ENCODE data around the gene SEC31B. TPM values are rescaled to one million over a fixed set of nuclear protein-coding genes. Genes with fewer than 3 reads are reported as not detected.
A peak's percentile ranks its signal among the peaks of the same experiment; 100 is the strongest.

The SEC31B gene
- total and polyA plus RNA-seq, 9 of the 15 experiments (the other 6 are each of a cell fraction or from before 2014, with no cell fraction given) = 0.91 to 7.0 (median 2.4) TPM

GRCh38 chr10:100535715-100536353, 16.2 kb upstream of the SEC31B start, which contains the start of gene HIF1AN (continued):
- TF ChIP-seq ATF1 (CRISPR knock-in tag; IDR thresholded peaks at IDR 0.05) (no peak), ATF1 (tag; IDR thresholded peaks at IDR 0.05) (peak; percentile 51), ETS2 (tag; IDR thresholded peaks at IDR 0.05; ENCODE audit: borderline replicate concordance, poor library complexity, severe bottlenecking) (no peak), POLR2A (conservative IDR thresholded peaks at IDR 0.05) (peak; percentile 92), ZNF384 (IDR thresholded peaks at IDR 0.05; ENCODE audit: low read depth, low read length) (peak; percentile 99), SP1 (CRISPR knock-in tag; IDR thresholded peaks at IDR 0.05) (peak; percentile 26; the same call in 1 of the 2 replicates)

- ATAC-seq (peak; percentile 25), FAIRE-seq (no peak), DNase-seq (ENCODE audit: extremely low read depth in 1 of 4, low spot score in 3 of 4) (no peak)
- peak overlapping the region; percentile 86 for H3K4me2 ChIP-seq (ENCODE audit: insufficient read depth, low read length)
- H4K20me1 ChIP-seq (replicated peaks; ENCODE audit: control insufficient read depth, insufficient read depth, low read length) = no peaks in the 10 kb centered on the region
- peaks cover 0 to 5% of the 10 kb centered on the region in 2 experiments; a peak in 3 of 5 replicates for H3K4me1 ChIP-seq (replicated peaks in 1 of 2; ENCODE audit: control insufficient read depth in 2 of 2, insufficient read depth in 2 of 2, low read length in 2 of 2)
- no peaks in the 10 kb centered on the region for H3K9me1 ChIP-seq (ENCODE audit: control insufficient read depth, insufficient read depth, low read length)
- BruUV-seq (replicated peaks) = no TSS peak
- H3K27ac ChIP-seq (ENCODE audit: extremely low read depth, low read depth, low read length) = peak overlapping the region; percentile 33; the same call in 2 of the 3 replicates
- H3K9me3 ChIP-seq (replicated peaks; ENCODE audit: control insufficient read depth, insufficient read depth, low read depth, low read length) = no peaks in the 10 kb centered on the region; the same call in 1 of the 2 replicates
- peaks cover 19% of the 10 kb centered on the region for H3K36me3 ChIP-seq (ENCODE audit: control insufficient read depth, insufficient read depth, low read length)
- intact Hi-C loops (cut with micrococcal nuclease) (no loop called here), in situ Hi-C loops (cut with MboI) (no loop called here)
- peak overlapping the region; percentile 78 for H3K4me3 ChIP-seq
- ChIA-PET POLR2A (interaction anchor here (0.8 to 1.1 kb wide), 5 partner anchors 9 to 162 kb away, joined by 3 read pairs; no protein-coding TSS in a partner anchor), CTCF (ENCODE audit: low intra/inter-chr PET ratio) (interaction anchor here (0.7 kb wide), 1 partner anchor 214 kb away, joined by 4 read pairs; no protein-coding TSS in a partner anchor)
- H3K27me3 ChIP-seq (ENCODE audit: control insufficient read depth in 2 of 2, insufficient read depth in 2 of 2, low read length in 2 of 2) = no peaks in the 10 kb centered on the region
- WGBS (ENCODE audit: insufficient coverage, low coverage, missing lambda C conversion rate) = 48% methylated on average over 4 of the region's 4 CpGs
- peak overlapping the region; percentile 96 for H2AFZ ChIP-seq (ENCODE audit: low read depth, low read length)
- peaks cover 24% of the 10 kb centered on the region for H3K79me2 ChIP-seq (ENCODE audit: control insufficient read depth, insufficient read depth, low read length)
- peak overlapping the region in 1 of 2 experiments; percentile 59; a peak in 2 of 4 replicates for H3K9ac ChIP-seq (ENCODE audit: insufficient read depth in 1 of 2, low read depth in 2 of 2, low read length in 2 of 2)
- TF ChIP-seq PRPF4 (IDR thresholded peaks at IDR 0.05; ENCODE audit: insufficient read depth, low read depth, low read length, poor library complexity, severe bottlenecking) (no peak), ZBTB40 (IDR thresholded peaks at IDR 0.05) (no peak), ZBTB40 (CRISPR knock-in tag; IDR thresholded peaks at IDR 0.05) (no peak), NFRKB (IDR thresholded peaks at IDR 0.05; ENCODE audit: low read depth) (no peak), TOE1 (IDR thresholded peaks at IDR 0.05; ENCODE audit: borderline replicate concordance) (no peak), TOE1 (CRISPR knock-in tag; IDR thresholded peaks at IDR 0.05; ENCODE audit: borderline replicate concordance, low read depth) (no peak)
Observed at GRCh38 chr10:100535338-100535714, 15.7 kb upstream of the SEC31B start.
